T-helper 2 cell (primary cell): ENCODE measurements around the gene FILIP1.
A peak's percentile ranks its signal among the peaks of the same experiment; 100 is the strongest.

Source experiments
- DNase-seq, 5 experiments: peaks; one replicate each; pipeline versions ENCODE4 v3.0.0 to v3.0.0-alpha.2; 2012 to 2022
- total RNA-seq, 2 donors: gene quantifications; one replicate each; lab custom pipeline; 2026; lab: John Stamatoyannopoulos, UW

The FILIP1 gene, protein sequence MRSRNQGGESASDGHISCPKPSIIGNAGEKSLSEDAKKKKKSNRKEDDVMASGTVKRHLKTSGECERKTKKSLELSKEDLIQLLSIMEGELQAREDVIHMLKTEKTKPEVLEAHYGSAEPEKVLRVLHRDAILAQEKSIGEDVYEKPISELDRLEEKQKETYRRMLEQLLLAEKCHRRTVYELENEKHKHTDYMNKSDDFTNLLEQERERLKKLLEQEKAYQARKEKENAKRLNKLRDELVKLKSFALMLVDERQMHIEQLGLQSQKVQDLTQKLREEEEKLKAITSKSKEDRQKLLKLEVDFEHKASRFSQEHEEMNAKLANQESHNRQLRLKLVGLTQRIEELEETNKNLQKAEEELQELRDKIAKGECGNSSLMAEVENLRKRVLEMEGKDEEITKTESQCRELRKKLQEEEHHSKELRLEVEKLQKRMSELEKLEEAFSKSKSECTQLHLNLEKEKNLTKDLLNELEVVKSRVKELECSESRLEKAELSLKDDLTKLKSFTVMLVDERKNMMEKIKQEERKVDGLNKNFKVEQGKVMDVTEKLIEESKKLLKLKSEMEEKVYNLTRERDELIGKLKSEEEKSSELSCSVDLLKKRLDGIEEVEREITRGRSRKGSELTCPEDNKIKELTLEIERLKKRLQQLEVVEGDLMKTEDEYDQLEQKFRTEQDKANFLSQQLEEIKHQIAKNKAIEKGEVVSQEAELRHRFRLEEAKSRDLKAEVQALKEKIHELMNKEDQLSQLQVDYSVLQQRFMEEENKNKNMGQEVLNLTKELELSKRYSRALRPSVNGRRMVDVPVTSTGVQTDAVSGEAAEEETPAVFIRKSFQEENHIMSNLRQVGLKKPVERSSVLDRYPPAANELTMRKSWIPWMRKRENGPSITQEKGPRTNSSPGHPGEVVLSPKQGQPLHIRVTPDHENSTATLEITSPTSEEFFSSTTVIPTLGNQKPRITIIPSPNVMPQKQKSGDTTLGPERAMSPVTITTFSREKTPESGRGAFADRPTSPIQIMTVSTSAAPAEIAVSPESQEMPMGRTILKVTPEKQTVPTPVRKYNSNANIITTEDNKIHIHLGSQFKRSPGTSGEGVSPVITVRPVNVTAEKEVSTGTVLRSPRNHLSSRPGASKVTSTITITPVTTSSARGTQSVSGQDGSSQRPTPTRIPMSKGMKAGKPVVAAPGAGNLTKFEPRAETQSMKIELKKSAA (N-terminal part only)
- 0 to 0.34 reads per million in 2 donors for total RNA-seq

DNA sequence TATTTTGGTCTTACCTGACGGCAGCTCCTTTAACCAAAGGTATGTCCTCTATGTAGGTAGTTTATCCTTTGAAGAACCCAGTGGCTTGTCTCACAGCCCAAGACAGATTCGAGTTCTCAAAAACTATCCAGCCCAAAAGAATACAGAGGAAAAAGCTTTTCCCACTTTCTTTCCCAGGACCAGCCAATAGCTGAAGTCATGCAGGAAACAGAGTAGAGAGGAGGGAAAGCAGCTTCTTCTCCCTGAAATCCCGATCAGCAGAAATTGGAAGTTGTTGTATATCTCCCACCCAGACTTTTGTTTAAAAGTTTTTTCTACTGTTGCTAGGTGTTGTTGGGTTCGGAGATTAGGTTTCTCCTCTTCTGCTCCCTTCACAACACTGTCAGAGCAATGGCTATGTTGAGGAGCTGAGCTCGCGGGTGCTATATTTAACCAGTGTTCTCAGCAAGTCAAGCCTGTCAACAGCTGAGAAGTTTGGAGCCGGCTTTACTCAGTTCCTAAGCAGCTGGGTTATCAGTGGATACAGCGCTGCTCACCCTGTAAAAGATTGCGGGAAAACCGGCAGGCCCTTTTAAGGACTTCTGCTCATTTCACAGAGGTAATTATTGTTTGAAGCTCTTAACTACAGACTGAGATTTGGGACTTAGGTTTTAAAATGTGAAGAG, at the start of gene FILIP1:
Gene FILIP1, minus strand, starts transcription at position 401 of the 665 bp plus-strand sequence. CDS start 78,828 bp downstream, outside the sequence.
- no peak for DNase-seq

DNA sequence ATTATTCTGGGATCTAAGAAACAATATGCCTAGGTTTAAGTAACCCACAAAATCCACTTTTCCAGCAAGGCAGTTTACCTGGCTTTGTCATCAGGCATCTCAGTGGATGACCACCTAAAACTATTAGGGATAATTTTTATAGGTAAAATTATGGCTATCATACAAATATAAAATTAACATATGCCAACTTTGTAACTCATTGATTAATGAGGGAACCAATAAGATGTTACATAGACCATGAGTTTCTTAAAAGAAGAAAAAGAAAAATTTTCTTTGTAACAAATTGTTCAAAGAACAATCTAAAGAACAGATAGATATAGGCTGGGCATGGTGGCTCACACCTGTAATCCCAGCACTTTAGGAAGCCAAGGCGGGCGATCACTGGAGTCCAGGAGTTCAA, 49.7 kb upstream of the FILIP1 start:
- no peak for DNase-seq

DNA sequence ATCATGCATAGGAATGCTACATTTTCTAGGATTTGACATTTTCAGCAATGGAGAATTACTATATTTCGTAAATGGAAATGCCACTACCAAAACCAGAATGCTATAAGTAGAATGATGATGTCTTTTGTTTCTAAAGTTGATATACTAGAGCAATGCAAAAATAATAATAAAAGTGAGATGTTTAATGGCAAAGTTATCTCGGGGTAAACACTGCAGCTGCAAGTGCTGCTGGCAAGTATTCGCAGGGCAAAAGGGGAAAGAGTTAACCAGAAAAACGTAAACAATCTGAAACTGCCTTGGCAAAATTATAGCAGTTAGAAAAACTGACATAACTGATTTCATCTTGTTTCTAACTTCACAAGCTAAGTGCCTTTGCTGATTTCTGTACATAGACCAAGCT, 45.5 kb upstream of the FILIP1 start:
- DNase-seq: no peak

DNA sequence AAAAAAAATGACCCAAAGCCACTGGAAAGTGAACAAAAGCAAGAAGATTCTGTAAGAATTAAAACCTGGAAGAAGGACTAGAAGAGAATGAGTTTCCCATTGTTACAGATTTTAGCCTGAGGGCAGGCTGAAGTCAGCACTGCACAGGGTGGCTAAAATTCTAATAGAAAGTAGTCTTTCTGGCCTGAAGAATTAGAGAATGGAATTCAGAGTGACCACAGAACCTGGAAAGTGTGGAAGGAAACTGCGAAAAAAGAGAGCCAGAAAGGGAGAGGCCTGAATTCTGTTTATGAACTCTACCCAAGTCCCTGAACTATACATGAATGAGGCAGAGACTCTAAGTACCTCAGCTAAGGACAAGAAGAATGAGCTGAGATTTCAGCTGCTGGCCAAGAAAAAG, 38.9 kb upstream of the FILIP1 start:
- DNase-seq: no peak

DNA sequence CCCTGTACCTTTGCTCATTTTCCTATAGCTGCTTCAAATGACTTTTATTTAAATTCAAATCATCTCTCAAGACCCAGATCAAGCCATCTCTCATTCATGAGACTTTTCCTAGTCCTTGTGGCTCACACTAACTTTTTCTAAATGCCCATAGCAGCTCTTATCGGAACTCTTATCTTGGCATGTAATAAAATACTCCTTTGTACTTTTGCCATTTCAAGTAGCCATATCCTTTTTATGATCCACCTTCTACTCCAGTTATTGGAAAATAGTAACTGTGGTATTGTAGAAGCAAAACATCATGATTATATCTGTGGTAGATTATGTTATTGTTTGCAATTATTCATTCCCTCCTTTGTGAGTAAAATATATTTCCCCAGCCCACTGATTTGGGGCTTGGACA, 37.6 kb upstream of the FILIP1 start:
- DNase-seq: no peak

DNA sequence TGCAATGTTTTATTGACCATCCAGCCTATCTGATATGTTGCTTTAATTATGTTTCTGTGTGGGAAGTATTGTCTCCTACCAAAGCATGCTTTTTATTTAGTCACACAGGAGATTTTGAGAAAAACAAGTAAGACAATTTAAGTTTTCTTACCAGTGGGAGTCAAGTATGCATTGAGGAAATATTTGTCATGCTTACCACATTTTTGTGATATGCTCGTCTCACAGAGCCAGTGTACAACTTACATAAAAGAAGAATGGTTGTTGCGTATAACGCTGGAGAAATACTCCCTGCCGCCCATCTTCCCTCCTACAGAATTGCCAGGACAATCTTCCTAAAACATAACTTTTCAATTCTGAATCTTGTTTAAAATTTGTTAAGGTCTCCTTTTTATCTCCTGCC, 37.1 kb upstream of the FILIP1 start:
- no peak for DNase-seq

DNA sequence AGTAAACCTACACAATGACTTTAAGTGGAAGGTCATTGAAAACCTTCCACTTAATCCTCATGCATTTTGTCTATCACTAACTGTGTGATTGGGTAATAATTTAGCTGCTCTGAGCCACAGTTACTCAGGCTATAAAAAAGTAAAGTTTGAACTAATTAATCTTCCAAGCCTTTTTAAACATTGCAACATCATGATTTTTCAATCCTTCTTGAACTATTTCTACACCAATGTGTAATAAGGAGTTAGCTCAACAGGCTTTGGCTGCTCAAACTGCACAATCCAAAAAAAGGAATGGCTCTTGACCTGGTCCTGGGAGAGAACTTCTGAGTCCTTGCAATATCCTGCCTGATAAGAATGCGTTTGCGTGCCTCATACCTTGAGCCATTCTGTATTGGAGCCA, 34.8 kb upstream of the FILIP1 start:
- no peak for DNase-seq

DNA sequence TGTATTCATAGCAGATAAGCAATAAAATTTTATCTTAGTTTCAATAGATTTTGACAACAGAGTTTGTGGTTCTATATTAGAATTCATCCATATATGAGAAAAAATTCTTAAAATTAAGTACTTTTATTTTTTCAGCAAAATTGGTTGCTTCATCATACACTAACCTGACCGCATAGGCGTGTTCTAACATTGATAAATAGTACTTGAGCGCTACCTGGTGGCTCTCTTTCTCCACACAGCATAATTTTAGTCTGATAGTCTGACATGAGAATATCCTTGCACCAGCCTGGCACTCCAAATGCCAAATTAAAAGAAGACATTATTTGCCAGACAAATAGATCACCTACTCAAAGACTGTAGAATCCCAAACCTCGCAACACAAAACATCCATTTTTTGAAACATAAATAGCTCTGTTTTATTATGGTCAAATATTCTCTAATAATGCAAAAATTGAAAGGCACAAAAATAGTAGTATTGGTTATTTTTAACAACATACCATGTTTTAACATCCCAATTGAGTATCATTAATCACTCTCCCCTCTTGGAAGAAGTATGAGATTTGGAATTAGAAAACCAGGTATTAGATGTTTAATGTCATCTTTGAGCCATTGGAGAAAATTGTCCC, 33.0 kb upstream of the FILIP1 start:
- DNase-seq: peak in 4 of 5 experiments; percentile 17 to 71 (median 26)

DNA sequence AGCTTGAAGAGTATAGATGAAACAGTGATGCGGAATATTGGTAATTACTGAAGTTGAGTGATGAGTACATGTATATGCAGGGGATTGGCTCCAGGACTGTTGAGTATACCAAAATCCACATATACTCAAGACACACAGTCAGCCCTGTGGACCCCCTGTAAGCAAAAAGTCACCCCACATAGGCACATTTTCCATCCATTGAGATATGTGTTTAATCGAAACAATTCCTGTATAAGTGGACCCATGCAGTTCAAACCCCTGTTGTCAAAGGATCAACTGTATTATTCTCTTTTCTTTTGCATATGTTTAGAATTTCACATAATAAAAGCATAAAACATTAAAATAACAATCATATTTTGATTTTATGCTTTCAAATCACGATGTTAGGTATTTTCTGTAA, 32.1 kb upstream of the FILIP1 start:
- DNase-seq: no peak

DNA sequence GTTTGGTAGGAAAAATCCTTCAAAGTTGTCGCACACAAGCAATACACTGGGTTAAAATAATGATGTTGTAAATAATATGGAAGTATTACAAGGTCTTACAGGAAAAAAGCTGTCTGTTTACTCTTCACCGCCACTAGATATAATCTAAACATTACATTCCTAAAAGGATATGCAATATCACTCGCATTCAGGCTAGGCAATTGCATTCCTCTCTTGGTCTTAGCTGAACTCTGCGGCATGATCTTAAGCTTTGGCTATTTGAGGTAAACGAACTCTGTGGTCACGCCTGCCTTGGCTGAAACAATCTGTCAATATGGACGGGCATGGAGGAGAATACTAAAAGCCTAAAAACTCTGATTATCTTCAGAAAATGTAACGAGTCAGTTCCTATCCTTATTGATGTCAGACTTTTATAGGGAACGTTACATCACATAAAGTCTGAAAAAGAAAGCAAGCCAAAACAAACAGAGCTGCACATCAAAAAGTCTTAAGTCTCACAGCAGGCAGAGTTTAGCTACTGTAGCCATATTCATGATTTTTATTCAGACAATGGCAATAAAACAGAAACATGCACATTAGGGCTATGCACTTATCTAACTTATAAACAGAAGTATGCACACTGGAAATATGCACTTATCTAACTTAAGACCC, 30.8 kb upstream of the FILIP1 start:
- DNase-seq: no peak

DNA sequence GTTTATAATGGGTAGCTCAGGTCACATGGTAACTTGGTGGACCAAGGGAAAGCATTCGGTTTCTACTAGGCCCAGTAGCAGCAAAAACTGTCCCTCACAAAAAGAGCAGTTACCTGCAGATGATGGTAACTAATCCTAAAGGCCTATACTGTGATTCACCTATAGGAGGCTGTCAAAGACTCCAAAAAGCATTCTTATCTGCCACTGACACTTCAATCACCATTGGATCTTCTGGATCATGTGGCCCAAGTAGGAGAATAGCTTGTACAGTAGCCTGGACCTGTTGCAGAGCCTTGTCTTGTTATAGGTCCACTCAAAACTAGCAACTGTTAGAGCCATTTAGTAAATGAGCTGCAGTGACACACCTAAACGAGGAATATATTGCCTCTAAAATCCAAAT, 23.2 kb upstream of the FILIP1 start:
- no peak for DNase-seq

DNA sequence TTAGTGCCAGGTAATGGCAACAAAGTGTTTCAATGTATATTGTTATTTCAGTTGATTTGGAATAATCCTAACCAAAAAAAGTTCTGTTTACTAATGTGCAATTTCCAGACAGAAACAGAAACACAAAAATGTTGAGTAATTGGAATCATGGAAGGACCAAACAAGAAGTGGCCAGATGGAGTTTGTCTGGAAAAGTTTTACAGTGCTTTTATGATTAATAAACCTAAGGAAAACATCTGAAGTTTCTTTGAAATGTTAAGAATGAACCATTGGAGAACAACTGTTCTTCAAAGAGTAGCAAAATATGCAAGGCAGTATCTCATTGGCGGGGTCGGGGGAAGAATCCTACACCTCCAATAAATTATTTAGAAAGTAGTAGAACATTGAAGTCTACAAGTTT, 19.0 kb upstream of the FILIP1 start:
- no peak for DNase-seq

DNA sequence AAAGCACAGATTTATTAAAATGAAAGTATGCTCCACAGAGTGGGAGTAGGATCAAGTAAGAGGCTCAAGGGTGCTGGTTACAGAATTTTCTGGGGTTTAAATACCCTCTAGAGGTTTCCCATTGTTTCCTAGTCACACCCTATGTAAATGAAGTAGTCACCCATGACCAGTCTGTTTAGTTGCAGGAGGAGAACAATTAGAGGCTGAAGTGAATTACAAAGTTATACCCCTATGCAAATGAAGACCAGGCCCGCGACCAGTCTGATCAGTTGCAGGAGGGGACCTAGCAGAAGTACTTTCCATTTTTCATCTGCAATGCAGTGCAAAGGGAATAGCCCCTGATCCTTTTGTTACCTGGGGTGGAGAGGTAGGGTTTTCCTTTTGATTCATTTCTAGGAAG, 11.8 kb upstream of the FILIP1 start:
- no peak for DNase-seq

DNA sequence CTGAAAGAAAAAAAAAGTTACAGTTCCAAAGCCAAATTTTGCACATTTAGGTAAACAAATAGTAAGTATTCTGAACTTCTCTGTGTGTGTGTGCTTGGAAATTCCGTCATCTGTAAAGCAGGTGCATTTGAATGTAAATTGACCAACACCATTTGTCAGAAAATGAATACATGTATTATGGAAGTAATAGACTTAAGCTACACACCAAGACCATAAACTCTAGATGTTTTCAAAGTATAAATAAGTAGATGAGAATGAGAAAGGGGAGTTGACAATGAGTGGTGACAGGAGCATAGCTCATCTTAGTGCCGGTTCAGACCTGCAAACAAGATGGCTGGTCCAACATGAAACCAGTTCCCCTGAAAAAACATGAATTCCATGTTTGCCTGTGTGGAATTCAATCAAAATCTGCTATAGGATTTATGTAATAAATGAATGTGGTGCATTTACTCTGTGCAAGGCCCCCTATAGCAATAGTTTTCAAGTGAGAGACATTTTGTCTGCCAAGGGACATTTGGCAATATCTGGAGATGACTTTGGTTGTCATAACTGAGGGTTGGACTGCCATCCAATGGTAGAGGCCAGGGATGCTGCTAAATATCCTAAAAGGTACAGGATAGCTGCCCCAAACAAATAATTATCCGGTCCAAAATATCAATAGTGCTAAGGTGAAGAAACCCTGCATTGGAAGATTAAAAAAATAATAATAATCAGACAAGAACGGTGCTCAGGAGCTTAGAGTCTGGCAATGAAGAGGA, 11.0 kb upstream of the FILIP1 start:
- peak in 1 of 5 experiments; percentile 6 for DNase-seq

DNA sequence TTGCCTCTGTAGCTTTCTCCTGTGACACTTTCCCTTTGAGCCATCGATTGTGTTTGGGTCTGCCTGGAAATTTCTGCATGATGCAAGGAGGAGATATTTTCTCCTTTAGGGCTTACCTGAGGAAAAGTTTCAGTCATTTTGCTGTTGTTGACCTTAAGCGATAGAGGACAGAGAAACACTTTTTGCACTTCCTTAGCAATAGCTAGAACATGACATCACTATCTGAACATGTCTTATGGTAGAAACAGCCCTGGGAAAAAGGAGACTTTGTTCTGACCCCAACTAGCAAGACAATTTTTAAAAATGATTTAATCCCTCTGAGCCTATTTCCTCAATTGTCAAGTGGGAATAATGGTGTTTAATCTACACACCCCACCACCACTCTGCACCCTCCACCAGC, 9.7 kb upstream of the FILIP1 start:
- DNase-seq: no peak

DNA sequence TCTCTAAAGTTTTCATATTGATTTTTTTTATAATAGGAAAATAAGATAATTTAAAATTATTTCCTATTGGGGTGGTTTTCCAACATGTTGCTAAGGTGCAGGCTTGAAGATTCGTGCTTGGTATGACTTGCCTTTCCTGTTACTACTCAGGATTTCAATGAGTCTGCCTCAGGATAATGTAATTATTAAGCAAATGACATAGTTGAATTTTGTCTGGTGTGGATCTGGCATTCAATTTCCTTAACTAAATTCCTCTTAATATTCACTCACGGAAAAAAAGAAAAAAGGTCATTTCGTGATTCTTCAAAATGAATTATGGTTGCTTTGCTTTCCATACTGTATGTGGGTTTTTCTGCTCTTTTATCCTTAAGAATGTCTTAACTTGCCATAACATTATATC, 9.3 kb upstream of the FILIP1 start:
- DNase-seq: no peak

DNA sequence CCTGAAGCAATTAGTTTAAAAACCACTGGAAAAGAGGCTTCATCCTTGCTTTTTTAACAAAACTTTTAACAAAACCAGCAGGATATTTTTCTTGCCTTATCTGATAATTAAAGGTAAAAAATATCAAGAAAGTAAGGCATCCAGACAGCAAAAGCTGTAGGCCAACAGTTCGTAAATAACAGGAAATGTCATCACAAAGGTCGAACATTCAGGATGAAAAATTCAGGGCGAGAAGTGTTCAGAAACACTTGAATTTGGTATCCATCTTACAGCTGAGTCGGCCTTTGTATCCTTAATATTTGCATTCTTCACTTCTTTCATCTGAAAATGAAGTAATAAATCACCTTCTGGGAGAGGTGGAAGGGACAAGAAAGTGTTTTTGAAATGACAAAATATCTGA, 8.2 kb upstream of the FILIP1 start:
- DNase-seq: no peak

DNA sequence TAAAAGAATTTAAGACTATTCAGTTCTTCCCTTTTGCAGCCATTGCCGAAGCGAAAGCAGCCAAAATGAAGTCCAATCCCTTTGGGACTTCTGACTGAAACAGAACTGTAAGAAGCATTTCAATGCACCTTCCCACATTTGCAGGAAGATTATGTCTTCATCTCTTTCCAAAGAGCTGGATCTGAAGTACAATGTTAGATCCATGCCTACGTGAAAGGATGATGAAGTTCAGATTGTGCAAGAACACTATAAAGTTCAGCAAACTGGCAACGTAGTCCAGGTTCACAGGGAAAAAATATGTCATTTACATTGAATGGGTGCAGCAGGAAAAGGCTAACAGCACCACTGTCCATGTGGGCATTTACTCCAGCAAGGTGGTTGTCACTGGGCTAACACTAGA, 6.0 kb upstream of the FILIP1 start:
- DNase-seq: no peak

DNA sequence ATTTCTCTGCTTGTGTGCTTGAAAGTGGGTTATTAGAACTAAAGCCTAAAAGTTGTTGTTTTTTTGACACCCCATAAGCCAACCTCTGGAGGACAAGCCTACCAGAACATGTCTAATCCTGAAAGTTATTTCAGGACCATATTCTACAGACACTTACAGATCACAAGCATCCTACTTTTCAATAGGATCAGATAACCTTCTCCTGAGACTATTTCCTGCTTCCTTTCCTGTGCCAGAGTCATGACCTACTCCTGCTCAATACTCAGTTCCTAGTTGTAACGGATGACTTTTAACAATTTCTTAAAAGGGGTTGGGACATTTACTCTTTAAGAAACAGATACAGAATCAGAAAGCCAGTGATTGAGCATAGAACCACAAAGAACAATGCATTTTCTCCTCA, 5.3 kb upstream of the FILIP1 start:
- no peak for DNase-seq

DNA sequence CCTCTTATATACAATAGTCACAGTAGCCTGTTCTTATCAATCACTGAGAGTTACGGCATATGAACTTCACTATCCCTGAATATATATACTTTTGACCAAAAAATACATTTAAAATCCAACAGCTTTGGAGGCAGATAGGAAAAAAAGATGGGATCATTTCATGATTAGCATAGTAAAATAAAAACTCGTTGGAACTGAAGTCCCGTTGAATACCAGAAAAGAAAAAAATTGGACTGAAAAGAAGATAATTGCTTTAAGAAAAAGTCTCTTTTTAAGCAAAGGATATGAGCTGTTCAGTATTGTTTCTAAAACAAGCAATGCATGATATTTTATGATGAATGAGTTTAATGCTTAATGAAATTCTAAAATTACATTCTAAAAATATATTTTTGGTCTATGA, 4.4 kb upstream of the FILIP1 start:
- no peak for DNase-seq

DNA sequence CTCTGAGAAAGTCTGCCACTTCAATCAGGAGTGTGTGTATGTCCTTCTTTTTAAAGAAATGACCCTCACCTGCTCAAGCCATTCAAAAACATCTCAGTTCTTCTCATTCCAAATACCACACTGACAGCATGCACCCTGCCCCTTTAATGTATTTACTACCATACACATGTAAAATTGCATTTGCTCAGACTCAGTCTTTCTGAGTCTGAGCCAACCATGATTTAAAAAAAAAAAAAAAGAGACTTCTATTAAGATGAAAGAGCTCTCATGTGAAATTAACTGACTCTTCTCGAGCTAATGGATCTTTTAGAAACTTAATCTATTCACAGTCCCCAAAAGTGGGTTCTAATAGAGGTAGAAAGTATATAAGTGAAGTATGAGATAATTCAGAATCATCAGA, 1.4 kb upstream of the FILIP1 start:
- no peak for DNase-seq
